GM19023 (cell line): Measurements from ENCODE around the gene PDCD5.
A peak's percentile ranks its signal among the peaks of the same experiment; 100 is the strongest.
"Not testable (repeated sequence)": the region's sequence is repeated elsewhere in the genome, so short reads cannot be mapped to it uniquely, and the experiment has no call there.

Experiments
- ATAC-seq: cut with Tn5 transposase; IDR thresholded peaks from one replicate; pipeline ENCODE4 v1.9.1; 2021; ENCODE audit warnings: mild to moderate bottlenecking, moderate library complexity; ENCODE audit not compliant: unreplicated experiment

The PDCD5 gene, protein sequence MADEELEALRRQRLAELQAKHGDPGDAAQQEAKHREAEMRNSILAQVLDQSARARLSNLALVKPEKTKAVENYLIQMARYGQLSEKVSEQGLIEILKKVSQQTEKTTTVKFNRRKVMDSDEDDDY

GRCh38 chr19:32580901-32581704 is at the start of gene PDCD5:
Gene PDCD5 (plus strand): TSS chr19:32581190. CDS start chr19:32581262, 72 bp downstream.
- peak; percentile 91 for ATAC-seq

DNA sequence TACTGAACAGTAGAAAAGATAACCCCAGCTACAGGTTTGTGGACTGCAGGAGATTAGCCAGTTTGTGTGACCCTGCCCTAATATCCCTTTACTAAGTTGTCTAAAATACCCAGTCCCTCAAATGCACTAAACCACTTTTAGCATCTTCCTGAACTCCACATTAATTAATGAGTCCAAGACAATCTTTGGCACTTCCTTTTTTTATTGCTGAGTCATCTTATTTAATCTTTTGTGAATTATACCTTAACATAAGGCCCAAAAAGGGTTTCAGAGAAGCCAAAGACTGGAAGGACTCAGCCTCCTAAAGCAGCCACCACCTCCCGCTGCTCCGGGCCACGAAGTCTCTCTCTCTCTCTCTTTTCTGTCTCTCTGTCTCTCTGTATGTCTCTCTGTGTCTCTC is 48.8 kb upstream of the PDCD5 start:
- ATAC-seq, result no peak

DNA sequence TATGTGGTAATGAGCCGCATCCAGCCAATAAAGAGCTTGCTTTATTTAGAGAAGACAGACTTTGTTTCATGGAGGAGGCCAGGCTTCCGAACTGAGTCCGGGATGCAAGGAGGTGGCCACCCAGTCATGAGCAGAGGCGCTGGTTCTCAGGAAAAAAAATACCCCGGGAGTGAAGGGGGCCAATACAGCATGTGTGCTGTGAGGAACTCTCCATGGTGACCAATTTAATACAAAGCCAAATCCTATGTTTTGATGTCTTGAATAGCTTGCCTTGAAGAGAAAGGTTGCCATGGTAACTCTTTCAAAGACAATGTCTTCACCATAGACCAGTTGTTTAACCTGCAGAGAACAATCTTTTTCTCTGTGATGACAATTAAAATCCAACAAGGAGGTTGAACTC is 43.4 kb upstream of the PDCD5 start:
- ATAC-seq, result no peak

DNA sequence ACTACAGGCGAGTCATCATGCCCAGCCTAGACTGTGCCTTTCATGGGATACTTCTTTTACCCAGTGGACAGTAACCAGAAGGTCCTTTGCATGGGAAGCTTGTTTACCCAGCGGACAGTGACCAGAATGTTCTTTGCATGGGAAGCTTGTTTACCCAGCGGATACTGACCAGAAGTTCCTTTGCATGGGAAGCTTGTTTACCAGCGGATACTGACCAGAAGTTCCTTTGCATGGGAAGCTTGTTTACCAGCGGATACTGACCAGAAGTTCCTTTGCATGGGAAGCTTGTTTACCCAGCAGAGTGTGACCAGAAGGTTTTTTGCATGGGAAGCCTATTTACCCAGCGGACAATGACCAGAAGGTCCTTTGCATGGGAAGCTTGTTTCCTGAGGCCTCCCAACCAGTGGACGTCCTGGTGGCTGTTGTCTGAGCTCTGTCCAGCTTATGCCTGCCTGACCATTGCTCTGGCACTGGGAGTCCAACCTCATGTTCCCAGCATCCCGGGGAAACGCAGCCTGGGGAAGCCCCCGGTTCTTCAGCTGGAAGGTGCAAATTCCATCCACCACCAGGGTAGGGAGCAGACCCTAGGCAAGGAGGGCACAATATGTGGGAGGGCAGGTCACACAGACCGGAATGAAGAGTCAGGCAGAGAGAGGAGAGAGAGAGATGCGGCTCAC is 41.6 kb upstream of the PDCD5 start:
- no peak for ATAC-seq

DNA sequence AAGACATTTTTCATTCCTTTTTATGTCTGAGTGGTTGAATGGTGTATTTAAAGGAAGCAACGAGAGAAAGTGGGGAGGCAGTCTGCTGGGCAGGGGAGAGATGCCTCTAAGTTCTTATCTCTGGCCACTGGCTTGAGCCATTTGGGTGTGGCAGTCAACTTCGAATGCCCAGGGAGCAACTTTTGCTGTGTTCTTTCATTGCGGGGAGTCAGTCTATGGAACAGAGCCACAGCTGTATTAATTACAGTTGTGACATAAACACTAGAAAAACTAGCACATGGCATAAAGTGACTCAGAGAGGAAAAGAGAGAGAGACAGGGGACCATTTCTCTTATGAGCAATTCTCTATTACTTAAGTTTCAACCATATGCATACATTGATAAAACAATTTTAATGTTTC is 40.4 kb upstream of the PDCD5 start:
- no peak for ATAC-seq

GRCh38 chr19:32541376-32541775 is 39.6 kb upstream of the PDCD5 start:
- not testable (repeated sequence) for ATAC-seq

GRCh38 chr19:32542477-32543108 is 38.4 kb upstream of the PDCD5 start:
- no peak for ATAC-seq

DNA sequence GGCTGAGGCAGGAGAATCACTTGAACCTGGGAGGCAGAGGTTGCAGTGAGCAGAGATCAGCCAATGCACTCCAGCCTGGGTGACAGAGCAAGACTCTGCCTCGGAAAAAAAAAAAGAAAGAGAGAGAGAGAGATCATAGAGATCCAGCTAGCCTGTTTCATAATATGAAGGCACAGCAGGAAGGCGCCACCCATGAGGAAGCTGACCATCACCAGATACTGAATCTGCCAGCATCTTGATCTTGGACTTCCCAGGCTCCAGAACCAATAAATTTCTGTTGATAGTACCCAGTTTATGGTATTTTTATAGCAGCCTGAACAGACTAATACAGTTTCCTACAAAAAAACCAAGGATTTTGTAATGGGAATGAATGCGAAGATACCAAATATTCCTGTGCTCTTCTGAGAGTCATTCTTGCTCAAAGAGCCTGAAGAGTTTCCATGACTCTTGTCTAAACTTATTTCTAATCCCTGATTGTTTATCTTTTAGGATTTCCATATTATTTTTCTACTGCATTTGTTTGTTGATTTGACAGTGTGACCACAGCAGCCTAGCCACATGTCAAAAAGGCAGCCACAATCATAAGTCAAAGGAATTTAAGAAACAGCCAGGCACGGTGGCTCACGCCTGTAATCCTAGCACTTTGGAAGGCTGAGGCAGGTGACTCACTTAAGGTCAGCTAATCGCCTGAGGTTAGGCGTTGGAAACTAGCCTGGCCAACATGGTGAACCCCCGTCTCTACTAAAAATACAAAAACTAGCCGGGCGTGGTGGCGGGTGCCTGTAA is 37.7 kb upstream of the PDCD5 start:
- no peak for ATAC-seq

- no peak for ATAC-seq
Observed at GRCh38 chr19:32544917-32545316, 36.1 kb upstream of the PDCD5 start.

DNA sequence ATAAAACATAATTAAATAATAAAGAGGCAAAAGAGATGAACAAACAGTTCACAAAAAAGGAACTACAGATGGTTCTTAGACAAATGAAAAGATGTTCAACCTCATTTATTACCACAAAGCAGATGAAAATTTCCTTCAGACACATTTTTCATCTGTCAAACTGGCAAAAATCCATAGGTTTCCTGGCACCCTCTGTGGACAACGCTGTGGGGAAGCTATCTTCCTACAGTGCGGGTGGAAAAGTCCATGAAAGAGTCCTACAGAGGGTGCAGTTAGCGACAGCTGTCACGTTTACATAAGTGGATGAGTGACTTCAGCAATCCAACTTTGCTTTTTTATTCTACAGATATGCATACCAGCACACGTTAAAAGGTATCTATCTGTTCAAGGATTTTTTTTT is 30.3 kb upstream of the PDCD5 start:
- no peak for ATAC-seq

DNA sequence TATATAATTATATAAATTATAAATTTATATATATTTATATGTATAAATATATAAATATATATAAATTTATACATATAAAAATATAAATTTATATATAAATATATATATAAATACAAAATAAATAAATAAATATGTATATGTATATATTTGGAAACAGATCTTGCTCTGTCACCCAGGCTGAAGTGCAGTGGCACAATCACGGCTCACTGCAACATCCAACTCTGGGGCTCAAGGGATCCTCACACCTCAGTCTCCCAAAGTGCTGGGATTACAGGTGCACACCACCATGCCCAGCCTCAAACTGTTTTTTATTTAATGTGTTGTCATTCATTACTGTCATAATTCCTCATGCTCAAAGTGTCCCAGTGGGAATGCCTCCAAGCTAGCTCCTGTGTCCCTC is 25.2 kb upstream of the PDCD5 start:
- no peak for ATAC-seq

DNA sequence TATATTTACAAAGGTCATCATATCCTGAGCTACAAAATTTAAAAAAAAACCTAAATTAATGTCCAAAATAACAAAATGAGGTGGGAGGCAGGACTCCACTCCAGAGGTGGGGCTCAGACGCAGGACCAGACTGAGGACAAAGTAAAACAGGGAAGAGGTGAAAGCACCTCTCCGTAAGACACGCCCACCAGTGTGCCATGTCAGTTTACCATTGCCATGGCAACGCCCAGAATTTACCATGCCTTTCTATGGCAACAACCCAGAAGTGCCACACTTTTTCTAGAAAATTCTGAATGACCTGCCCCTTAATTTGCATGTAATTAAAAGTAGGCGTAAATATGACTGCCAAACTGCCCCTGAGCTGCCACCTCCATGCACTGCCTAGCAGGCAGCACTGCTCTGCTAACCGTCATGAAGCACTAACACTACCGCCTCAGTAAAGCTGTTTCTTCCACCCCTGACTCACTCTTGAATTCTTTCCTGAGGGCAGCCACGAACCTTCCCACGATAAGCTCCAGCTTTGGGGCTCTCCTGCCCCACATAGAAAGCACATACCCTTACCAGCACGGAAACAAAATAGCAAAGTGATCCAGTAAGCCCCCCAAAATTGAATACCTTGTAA is 22.3 kb upstream of the PDCD5 start:
- no peak for ATAC-seq

GRCh38 chr19:32563761-32564160 is 17.2 kb upstream of the PDCD5 start:
- ATAC-seq, result no peak

- no peak for ATAC-seq
Observed at GRCh38 chr19:32566246-32566830, 14.7 kb upstream of the PDCD5 start.

GRCh38 chr19:32567486-32567885 is 13.5 kb upstream of the PDCD5 start:
- no peak for ATAC-seq

DNA sequence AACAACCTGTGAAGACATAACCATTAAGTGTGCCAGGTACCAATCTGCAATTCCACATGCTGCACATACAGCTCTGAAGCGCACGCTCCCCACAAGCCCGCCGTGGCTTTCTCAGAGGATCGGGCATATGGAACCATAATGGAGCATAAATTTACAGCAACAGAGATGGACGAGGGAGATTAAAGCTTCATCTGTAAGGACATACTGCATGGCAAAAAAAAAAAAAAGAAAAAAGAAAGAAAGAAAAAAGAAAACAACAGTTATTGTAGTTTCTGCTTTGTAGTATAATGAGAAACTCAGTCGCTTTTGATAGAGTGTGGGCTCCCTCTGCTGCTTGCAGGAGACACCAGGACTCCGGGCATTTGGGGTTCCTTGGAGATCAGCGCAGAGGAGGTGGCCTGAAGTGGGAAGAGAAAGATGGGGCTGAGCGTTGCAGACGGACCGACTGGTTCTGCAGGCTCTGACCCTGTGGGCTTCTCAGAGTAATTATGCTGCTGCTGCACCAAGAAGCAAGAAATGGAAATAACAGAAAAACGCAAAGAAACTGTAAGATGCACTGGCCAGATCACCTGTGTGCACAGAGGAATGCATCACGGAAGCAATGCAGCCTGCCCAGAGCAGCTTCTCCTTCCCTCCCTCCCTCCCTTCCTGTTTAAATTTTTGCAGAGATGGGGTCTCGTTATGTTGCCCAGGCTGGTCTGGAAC is 10.8 kb upstream of the PDCD5 start:
- ATAC-seq, result no peak

- ATAC-seq, result not testable (repeated sequence)
Observed at GRCh38 chr19:32571471-32572075, 9.4 kb upstream of the PDCD5 start.

DNA sequence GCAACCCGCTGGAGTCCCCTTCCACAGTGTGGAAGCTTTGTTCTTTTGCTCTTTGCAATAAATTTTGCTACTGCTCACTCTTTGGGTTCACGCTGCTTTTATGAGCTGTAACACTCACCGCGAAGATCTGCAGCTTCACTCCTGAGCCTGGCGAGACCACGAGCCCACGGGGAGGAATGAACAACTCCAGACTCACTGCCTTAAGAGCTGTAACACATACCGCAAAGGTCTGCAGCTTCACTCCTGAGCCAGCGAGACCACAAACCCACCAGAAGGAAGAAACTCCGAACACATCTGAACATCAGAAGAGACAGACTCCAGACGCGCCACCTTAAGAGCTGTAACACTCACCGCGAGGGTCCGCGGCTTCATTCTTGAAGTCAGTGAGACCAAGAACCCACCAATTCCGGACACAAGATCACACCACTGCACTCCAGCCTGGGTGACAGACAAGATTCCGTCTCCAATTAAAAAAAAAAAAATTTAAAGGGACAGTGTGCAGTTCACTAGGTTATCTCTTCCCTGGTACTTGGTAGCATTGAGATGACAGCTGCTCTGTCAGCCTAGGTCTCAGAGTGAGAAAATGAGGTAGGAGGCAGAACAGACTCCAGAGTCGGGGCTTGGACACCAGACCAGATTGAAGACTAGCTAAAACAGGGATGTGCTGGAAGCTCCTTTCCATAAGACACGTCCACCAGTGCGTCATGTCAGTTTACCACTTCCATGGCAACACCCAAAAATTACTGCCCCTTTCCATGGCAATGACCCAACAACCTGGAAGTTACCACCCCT is 8.1 kb upstream of the PDCD5 start:
- not testable (repeated sequence) for ATAC-seq
